ENCODE data around the gene GNB4. TPM values are rescaled to one million over a fixed set of nuclear protein-coding genes. Genes with fewer than 3 reads are reported as not detected.

Gene GNB4
- total and polyA plus RNA-seq, 2 donors from 2014 or later: 3.9 to 31.0 TPM

DNA sequence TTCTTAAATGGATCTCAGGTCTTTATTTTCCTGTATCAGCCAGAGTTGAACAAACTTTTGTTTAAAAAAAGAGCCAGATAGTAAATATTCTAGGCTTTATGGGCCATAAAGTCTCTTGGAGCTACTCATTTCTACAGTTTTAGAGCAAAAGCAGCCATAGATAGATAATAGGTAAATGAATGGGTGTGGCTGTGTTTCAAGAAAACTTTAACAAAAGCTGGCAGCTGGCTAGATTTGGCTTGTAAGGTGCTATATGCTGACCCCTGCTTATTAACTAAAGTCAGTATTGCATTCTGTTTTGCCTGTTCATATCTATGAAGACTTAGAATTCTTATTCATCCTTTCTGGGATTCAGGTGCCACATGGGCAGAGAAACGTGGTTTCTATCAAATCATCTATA lies 74.8 kb downstream of the GNB4 start:
- Histone ChIP-seq H3K4me3 (ENCODE audit: low read length in 3 of 3) (no peak overlapping the region), H3K36me3 (ENCODE audit: control insufficient read depth in 2 of 3, insufficient read depth in 3 of 3, low read length in 3 of 3) (peaks cover 5 to 18% (median 8%) of the 10 kb centered on the region in 3 donors), H3K4me1 (ENCODE audit: control insufficient read depth in 2 of 3, insufficient read depth in 2 of 3, low read depth in 1 of 3, low read length in 3 of 3) (no peaks in the 10 kb centered on the region), H3K9ac (ENCODE audit: low read length in 3 of 3) (no peak overlapping the region), H3K27me3 (ENCODE audit: control insufficient read depth, insufficient read depth, low read length) (no peaks in the 10 kb centered on the region), H3K27ac (ENCODE audit: low read depth in 2 of 2, low read length in 2 of 2) (no peak overlapping the region), H3K9me3 (ENCODE audit: control insufficient read depth in 2 of 3, insufficient read depth in 1 of 3, low read length in 3 of 3) (no peaks in the 10 kb centered on the region)
- TF ChIP-seq, protein P1, sequence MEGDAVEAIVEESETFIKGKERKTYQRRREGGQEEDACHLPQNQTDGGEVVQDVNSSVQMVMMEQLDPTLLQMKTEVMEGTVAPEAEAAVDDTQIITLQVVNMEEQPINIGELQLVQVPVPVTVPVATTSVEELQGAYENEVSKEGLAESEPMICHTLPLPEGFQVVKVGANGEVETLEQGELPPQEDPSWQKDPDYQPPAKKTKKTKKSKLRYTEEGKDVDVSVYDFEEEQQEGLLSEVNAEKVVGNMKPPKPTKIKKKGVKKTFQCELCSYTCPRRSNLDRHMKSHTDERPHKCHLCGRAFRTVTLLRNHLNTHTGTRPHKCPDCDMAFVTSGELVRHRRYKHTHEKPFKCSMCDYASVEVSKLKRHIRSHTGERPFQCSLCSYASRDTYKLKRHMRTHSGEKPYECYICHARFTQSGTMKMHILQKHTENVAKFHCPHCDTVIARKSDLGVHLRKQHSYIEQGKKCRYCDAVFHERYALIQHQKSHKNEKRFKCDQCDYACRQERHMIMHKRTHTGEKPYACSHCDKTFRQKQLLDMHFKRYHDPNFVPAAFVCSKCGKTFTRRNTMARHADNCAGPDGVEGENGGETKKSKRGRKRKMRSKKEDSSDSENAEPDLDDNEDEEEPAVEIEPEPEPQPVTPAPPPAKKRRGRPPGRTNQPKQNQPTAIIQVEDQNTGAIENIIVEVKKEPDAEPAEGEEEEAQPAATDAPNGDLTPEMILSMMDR (IDR thresholded peaks at IDR 0.05; ENCODE audit: borderline replicate concordance, extremely low read depth, insufficient read depth): no peak
- intact Hi-C loops (cut with DNase I): no loop called here
- no peak for DNase-seq
- no peak for FAIRE-seq

DNA sequence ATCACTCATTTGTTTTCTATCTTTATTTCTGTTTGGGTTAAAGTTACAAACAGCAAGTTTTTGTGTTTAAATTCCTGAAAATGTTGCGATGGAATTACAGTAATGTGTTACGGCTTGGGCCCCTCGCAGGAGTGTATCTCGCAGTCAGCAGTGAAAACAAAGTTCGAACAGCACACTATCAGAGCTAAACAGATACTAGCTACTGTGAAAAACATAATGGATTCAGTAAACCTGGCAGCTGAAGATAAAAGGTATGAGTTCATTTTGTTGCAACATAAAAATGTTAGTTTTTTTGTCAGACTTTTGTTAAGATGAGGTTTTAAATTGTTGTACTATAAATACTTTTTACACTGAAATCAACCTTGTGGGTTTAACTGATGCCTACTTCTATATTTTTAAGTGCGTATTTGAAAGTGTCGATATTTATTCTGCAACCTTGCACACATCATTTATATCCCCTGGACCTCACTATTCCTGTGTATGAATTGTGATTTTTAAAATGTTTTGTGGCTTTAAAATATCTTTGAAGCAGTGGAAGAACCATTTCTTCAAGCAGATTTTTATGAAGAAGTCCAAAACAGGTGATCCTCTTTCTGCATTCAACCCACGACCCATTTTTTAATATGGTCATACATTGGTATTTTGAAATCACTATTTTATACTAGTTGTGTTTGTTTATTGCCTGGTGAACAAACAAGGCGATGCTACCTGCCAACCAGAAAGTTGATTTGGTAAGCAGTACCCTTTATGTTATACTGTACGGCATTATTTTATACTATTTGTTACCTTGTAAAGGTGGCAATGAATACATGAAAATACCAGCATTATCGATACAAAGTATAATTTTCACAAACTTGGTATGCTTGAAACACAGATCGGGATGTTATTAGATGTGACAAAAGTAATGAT lies 75.9 kb downstream of the GNB4 start:
- Histone ChIP-seq H3K9me3 (ENCODE audit: control insufficient read depth in 2 of 3, insufficient read depth in 1 of 3, low read length in 3 of 3) (no peaks in the 10 kb centered on the region), H3K27ac (ENCODE audit: low read depth in 2 of 2, low read length in 2 of 2) (no peak overlapping the region), H3K4me1 (ENCODE audit: control insufficient read depth in 2 of 3, insufficient read depth in 2 of 3, low read depth in 1 of 3, low read length in 3 of 3) (no peaks in the 10 kb centered on the region), H3K27me3 (ENCODE audit: control insufficient read depth, insufficient read depth, low read length) (no peaks in the 10 kb centered on the region), H3K4me3 (ENCODE audit: low read length in 3 of 3) (no peak overlapping the region), H3K9ac (ENCODE audit: low read length in 3 of 3) (no peak overlapping the region), H3K36me3 (ENCODE audit: control insufficient read depth in 2 of 3, insufficient read depth in 3 of 3, low read length in 3 of 3) (peaks cover 4 to 12% (median 5%) of the 10 kb centered on the region in 3 donors)
- DNase-seq: no peak
- FAIRE-seq: no peak
- TF ChIP-seq, protein P1 (IDR thresholded peaks at IDR 0.05; ENCODE audit: borderline replicate concordance, extremely low read depth, insufficient read depth): no peak
- intact Hi-C loops (cut with DNase I): no loop called here

DNA sequence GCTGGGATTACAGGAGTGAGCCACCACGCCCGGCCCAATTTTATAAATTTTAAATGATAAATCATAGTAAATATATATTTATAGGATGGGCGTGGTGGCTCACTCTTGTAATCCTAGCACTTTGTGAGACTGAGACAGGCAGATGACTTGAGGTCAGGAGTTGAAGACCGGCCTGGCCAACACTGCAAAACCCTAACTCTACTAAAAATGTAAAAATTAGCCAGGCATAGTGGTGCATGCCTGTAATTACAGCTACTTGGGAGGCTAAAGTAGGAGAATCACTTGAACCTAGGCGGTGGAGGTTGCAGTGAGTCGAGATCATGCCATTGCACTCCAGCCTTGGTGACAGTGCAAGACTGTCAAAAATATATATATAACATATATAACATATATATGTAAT lies 77.3 kb downstream of the GNB4 start:
- Histone ChIP-seq H3K4me3 (ENCODE audit: low read length in 3 of 3) (no peak overlapping the region), H3K9ac (ENCODE audit: low read length in 3 of 3) (no peak overlapping the region), H3K4me1 (ENCODE audit: control insufficient read depth in 2 of 3, insufficient read depth in 2 of 3, low read depth in 1 of 3, low read length in 3 of 3) (no peaks in the 10 kb centered on the region), H3K36me3 (ENCODE audit: control insufficient read depth in 2 of 3, insufficient read depth in 3 of 3, low read length in 3 of 3) (peaks cover 4 to 8% (median 4%) of the 10 kb centered on the region in 3 donors), H3K27me3 (ENCODE audit: control insufficient read depth, insufficient read depth, low read length) (no peaks in the 10 kb centered on the region), H3K9me3 (ENCODE audit: control insufficient read depth in 2 of 3, insufficient read depth in 1 of 3, low read length in 3 of 3) (no peaks in the 10 kb centered on the region), H3K27ac (ENCODE audit: low read depth in 2 of 2, low read length in 2 of 2) (no peak overlapping the region)
- intact Hi-C loops (cut with DNase I): no loop called here
- no peak for FAIRE-seq
- TF ChIP-seq, protein P1 (IDR thresholded peaks at IDR 0.05; ENCODE audit: borderline replicate concordance, extremely low read depth, insufficient read depth): no peak
- DNase-seq: no peak
